ENCODE measurements around the gene GTPBP2.

DNA sequence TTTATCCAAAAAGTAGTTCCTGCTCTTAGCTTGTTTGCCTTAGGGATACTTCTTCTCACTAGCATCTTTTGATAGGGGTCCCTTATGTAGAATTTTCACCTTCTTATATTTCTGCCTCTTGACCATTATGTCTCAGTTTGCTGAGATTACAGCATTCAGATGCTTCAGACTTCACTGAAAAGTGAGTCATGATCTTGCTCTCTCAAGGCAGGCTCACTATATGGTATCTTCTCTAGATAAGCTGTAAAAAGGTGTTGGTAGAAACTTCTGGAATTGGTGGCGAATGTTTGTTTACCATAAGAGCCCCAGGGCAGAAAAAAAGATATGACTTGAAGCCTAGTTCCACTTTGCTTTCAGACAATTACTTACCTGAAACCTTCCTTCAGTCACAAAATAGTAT, 19.7 kb downstream of the GTPBP2 start:
- no peak for TF ChIP-seq POLR2A (IDR thresholded peaks at IDR 0.05; ENCODE audit: low read depth, low read length)
- TF ChIP-seq TAF1 (IDR thresholded peaks at IDR 0.05; ENCODE audit: borderline replicate concordance, low read depth, low read length), result no peak
